ENCODE data around the gene C2orf69. TPM values are rescaled to one million over a fixed set of nuclear protein-coding genes. Genes with fewer than 3 reads are reported as not detected.

The C2orf69 gene
- total RNA-seq, 3 donors from 2014 or later: 10.3 to 13.8 (median 13.5) TPM

GRCh38 chr2:199955339-199956061 lies 44.4 kb downstream of the C2orf69 start, which contains the start of the genes MAIP1 and TYW5:
Gene MAIP1 (plus strand): TSS chr2:199955582. CDS start chr2:199955799, 217 bp downstream.
Gene TYW5 (minus strand): TSS chr2:199955491. CDS start chr2:199955470, 21 bp downstream.
- ATAC-seq: peak; percentile 96
- DNase-seq: peak; percentile 86 to 90 (median 89)
- no peaks in the 10 kb centered on the region for H3K9me3 ChIP-seq
- intact Hi-C loops (cut with DNase I, micrococcal nuclease): no loop called here
- peak within 1 kb of the TSS; percentile 78 for H3K4me3 ChIP-seq
- H3K4me1 ChIP-seq (ENCODE audit: low read depth): peaks cover 20% of the 10 kb centered on the region
- no peak for TF ChIP-seq CTCF (IDR thresholded peaks at IDR 0.05)
- H3K36me3 ChIP-seq (ENCODE audit: low read depth): no peaks in the 10 kb centered on the region

- H3K4me3 ChIP-seq: peak overlapping the region; percentile 78
- H3K36me3 ChIP-seq (ENCODE audit: low read depth): no peaks in the 10 kb centered on the region
- ATAC-seq: peak; percentile 1
- peaks cover 20% of the 10 kb centered on the region for H3K4me1 ChIP-seq (ENCODE audit: low read depth)
- no peak for DNase-seq
- H3K9me3 ChIP-seq: no peaks in the 10 kb centered on the region
- TF ChIP-seq CTCF (IDR thresholded peaks at IDR 0.05): no peak
- intact Hi-C loops (cut with DNase I, micrococcal nuclease): no loop called here
Measured at GRCh38 chr2:199956062-199956380, 44.9 kb downstream of the C2orf69 start.

GRCh38 chr2:199958014-199958413 lies 46.9 kb downstream of the C2orf69 start:
- TF ChIP-seq CTCF (IDR thresholded peaks at IDR 0.05): no peak
- intact Hi-C loops (cut with DNase I, micrococcal nuclease): no loop called here
- Histone ChIP-seq H3K4me1 (ENCODE audit: low read depth) (peaks cover 20% of the 10 kb centered on the region), H3K9me3 (no peaks in the 10 kb centered on the region), H3K4me3 (no peak overlapping the region), H3K36me3 (ENCODE audit: low read depth) (no peaks in the 10 kb centered on the region)
- ATAC-seq: no peak
- no peak for DNase-seq

GRCh38 chr2:199962203-199962602 lies 51.1 kb downstream of the C2orf69 start:
- TF ChIP-seq CTCF (IDR thresholded peaks at IDR 0.05): no peak
- H3K4me3 ChIP-seq: no peak overlapping the region
- peaks cover 4% of the 10 kb centered on the region for H3K4me1 ChIP-seq (ENCODE audit: low read depth)
- no peaks in the 10 kb centered on the region for H3K9me3 ChIP-seq
- H3K36me3 ChIP-seq (ENCODE audit: low read depth): no peaks in the 10 kb centered on the region
- DNase-seq: no peak
- ATAC-seq: no peak
- intact Hi-C loops (cut with DNase I, micrococcal nuclease): no loop called here

- Histone ChIP-seq H3K9me3 (no peaks in the 10 kb centered on the region), H3K4me3 (no peak overlapping the region), H3K4me1 (ENCODE audit: low read depth) (no peaks in the 10 kb centered on the region), H3K36me3 (ENCODE audit: low read depth) (no peaks in the 10 kb centered on the region)
- TF ChIP-seq CTCF (IDR thresholded peaks at IDR 0.05): no peak
- ATAC-seq (no peak), DNase-seq (no peak)
- intact Hi-C loops (cut with DNase I, micrococcal nuclease): no loop called here
Measured at GRCh38 chr2:199966405-199966804, 55.3 kb downstream of the C2orf69 start.

Data from mucosa of descending colon (tissue), 3 donors.